AG10803 (cell line): ENCODE results near the gene PGAM1.

ENCODE experiments used
- DNase-seq: peaks from one replicate; pipeline ENCODE4 v3.0.0; 2010; ENCODE audit warnings: low read depth
- H3K4me3 ChIP-seq: 2 replicates; pipeline ENCODE4 v1.5.1; 2011; ENCODE audit warnings: mild to moderate bottlenecking, low read length, control low read depth
- CTCF ChIP-seq: conservative IDR thresholded peaks from 2 replicates; pipeline ENCODE4 v1.5.1; 2011; ENCODE audit warnings: mild to moderate bottlenecking, low read length, control low read depth, inconsistent platforms

PGAM1 gene

DNA sequence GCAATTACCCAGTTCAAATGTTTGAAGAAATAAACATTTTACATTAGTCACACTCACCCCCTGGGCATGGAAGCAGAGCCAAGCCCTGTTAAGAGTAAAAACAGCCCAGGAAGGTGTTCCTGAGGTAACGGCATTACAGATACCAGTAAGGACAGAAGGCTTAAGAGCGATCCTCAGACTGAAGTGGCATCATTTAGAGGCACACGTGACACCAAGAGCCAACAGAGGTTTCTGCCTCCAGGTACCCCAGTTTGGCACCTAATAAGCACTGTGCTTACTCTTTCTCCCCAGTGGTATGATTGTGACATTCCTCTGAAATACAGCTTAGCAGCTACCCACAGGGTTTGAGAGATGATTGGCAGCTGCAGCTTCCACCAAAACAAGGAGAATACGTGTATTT is 55.1 kb downstream of the PGAM1 start:
- no peak for DNase-seq
- TF ChIP-seq CTCF = no peak
- H3K4me3 ChIP-seq = no peak overlapping the region

DNA sequence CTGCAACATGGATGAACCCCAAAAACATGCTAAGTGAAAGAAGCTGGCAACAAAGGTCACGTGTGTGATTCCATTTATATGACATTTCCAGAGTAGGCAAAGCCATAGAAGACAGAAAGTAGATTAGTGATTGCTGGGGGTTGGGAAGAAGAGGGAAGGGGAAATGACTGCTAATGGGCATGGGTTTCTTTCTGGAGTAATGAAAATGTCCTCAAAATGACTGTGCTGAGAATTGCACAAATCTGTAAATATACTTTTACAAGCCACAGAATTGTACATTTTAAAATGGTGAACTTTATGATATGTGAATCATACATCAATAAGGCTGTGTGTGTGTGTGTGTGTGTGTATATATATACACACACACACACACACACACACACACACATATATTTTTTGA is 56.4 kb downstream of the PGAM1 start:
- H3K4me3 ChIP-seq = no peak overlapping the region
- no peak for TF ChIP-seq CTCF
- DNase-seq = no peak
